Common myeloid progenitor, CD34-positive (primary cell): ENCODE data around the gene COL1A2.

ENCODE experiments used
- CTCF ChIA-PET: fragments of 350-600 bp; sonication (Branson Sonifier 250); formaldehyde crosslinking; loops from one replicate; lab custom pipeline; 2021; ENCODE audit warnings: antibody characterized with exemption; lab: Charles Lee
- POLR2A ChIA-PET: fragments of 350-600 bp; sonication (Branson Sonifier 250); formaldehyde crosslinking; loops from one replicate; lab custom pipeline; 2021; ENCODE audit warnings: antibody characterized with exemption; lab: Charles Lee
- DNase-seq, 3 donors: peaks; one replicate each; pipeline versions ENCODE4 v3.0.0 to v3.0.0-alpha.2; 2013
- H3K27ac ChIP-seq, 2 experiments: 1 replicate in 1 of 2; 2 replicates in 1 of 2; pipeline ENCODE4 v1.7.0; 2013; ENCODE audit warnings: inconsistent platforms in 2 of 2, low read length in 2 of 2, mild to moderate bottlenecking in 2 of 2, low read depth in 1 of 2, moderate library complexity in 1 of 2; ENCODE audit not compliant: severe bottlenecking in 2 of 2, insufficient read depth in 1 of 2, poor library complexity in 1 of 2
- H3K27me3 ChIP-seq, 5 experiments: replicated peaks in 2 of 5; 1 replicate in 3 of 5; 2 replicates in 2 of 5; pipeline versions ENCODE4 v1.6.1 to v1.7.0; 2013; ENCODE audit warnings: low read length in 4 of 5, mild to moderate bottlenecking in 2 of 5, moderate library complexity in 2 of 5, inconsistent platforms in 1 of 5; ENCODE audit not compliant: insufficient read depth in 5 of 5, control insufficient read depth in 4 of 5
- H3K36me3 ChIP-seq, 4 experiments: 1 replicate in 2 of 4; 2 replicates in 2 of 4; pipeline versions ENCODE4 v1.6.1 to v1.7.0; 2013; ENCODE audit warnings: low read length in 3 of 4, control low read depth in 1 of 4, mild to moderate bottlenecking in 1 of 4; ENCODE audit not compliant: control insufficient read depth in 4 of 4, insufficient read depth in 4 of 4
- H3K4me1 ChIP-seq, 4 experiments: 1 replicate in 3 of 4; 2 replicates in 1 of 4; pipeline versions ENCODE4 v1.6.1 to v1.7.1; 2013; ENCODE audit warnings: low read length in 3 of 4, mild to moderate bottlenecking in 3 of 4, control low read depth in 1 of 4, inconsistent platforms in 1 of 4, moderate library complexity in 1 of 4; ENCODE audit not compliant: control insufficient read depth in 4 of 4, insufficient read depth in 4 of 4; ENCODE audit errors: control extremely low read depth in 1 of 4
- H3K4me3 ChIP-seq, 7 experiments: 1 replicate in 4 of 7; 2 replicates in 3 of 7; pipeline versions ENCODE4 v1.5.1 to v1.7.0; 2013; ENCODE audit warnings: mild to moderate bottlenecking in 7 of 7, low read length in 6 of 7, moderate library complexity in 6 of 7, inconsistent platforms in 2 of 7, low read depth in 2 of 7, control low read depth in 1 of 7; ENCODE audit not compliant: insufficient read depth in 4 of 7, control insufficient read depth in 1 of 7; ENCODE audit errors: extremely low read depth in 1 of 7
- H3K9me3 ChIP-seq, 5 experiments: 1 replicate in 4 of 5; 2 replicates in 1 of 5; pipeline versions ENCODE4 v1.6.1 to v1.7.1; 2013; ENCODE audit warnings: low read length in 4 of 5, mild to moderate bottlenecking in 2 of 5, inconsistent platforms in 1 of 5, low read depth in 1 of 5, moderate library complexity in 1 of 5; ENCODE audit not compliant: control insufficient read depth in 4 of 5, insufficient read depth in 2 of 5; ENCODE audit errors: control extremely low read depth in 1 of 5
- WGBS: methylation state at CpG from one replicate; pipeline ENCODE4 v1.1.5; 2013; ENCODE audit not compliant: insufficient coverage; 5-methylcytosine and 5-hydroxymethylcytosine counted together

The COL1A2 gene

DNA sequence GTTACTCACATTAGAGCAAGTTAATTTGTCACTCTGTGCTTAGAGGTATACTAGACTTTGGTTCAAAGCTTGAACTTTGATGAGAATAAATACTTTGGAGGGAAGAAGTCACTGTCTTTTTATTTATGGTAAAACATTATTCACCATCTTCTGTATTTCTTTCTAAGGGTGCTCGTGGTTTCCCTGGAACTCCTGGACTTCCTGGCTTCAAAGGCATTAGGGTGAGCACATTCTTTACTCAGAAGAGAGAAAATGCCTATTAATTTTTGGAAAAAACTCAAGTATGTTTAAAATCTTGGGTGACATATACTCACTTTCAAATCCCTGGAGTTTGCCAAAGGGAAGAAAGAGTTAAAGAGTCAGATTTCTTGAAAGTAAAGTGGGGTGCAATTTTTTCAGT lies 10.8 kb downstream of the COL1A2 start:
- Histone ChIP-seq H3K27me3 (no peaks in the 10 kb centered on the region), H3K4me3 (no peak overlapping the region), H3K4me1 (no peaks in the 10 kb centered on the region), H3K9me3 (no peaks in the 10 kb centered on the region), H3K27ac (no peak overlapping the region), H3K36me3 (no peaks in the 10 kb centered on the region)
- WGBS = no CpG with 5 or more reads among the region's 1 CpG
- ChIA-PET CTCF (no interaction called here), POLR2A (no interaction called here)
- no peak for DNase-seq

GRCh38 chr7:94406696-94407095 lies 12.0 kb downstream of the COL1A2 start:
- 100% methylated on average over 2 of the region's 6 CpGs for WGBS
- Histone ChIP-seq H3K27me3 (no peaks in the 10 kb centered on the region), H3K27ac (no peak overlapping the region), H3K4me3 (no peak overlapping the region), H3K4me1 (no peaks in the 10 kb centered on the region), H3K9me3 (no peaks in the 10 kb centered on the region), H3K36me3 (no peaks in the 10 kb centered on the region)
- DNase-seq = no peak
- ChIA-PET CTCF (no interaction called here), POLR2A (no interaction called here)

DNA sequence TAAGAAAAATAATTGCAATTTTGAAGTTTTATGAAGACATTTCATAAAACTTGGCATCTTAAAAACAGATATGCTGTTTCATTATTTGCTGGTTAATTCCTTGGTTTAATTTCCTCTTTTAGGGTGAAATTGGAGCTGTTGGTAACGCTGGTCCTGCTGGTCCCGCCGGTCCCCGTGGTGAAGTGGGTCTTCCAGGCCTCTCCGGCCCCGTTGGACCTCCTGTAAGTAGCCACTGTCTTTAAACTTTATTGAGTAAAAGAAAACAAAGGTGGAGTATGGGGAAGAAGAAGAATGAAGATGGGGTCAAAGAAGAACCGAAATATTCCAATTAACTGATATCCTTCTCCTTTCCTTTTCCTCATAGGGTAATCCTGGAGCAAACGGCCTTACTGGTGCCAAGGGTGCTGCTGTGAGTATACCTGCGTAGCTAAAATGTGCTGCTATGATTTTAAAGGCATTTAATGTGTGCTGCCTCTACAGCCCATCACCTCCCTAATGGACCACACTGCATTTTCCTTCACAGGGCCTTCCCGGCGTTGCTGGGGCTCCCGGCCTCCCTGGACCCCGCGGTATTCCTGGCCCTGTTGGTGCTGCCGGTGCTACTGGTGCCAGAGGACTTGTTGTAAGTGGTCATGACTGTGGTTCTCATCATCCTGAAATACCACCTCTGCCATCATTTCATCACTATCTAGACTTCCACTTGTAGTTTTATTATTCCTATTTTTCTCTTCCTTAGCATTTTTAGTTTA lies 14.7 kb downstream of the COL1A2 start:
- no peaks in the 10 kb centered on the region for H3K27me3 ChIP-seq
- CTCF ChIA-PET = no interaction called here
- H3K27ac ChIP-seq = no peak overlapping the region
- no peaks in the 10 kb centered on the region for H3K4me1 ChIP-seq
- H3K9me3 ChIP-seq = no peaks in the 10 kb centered on the region
- 98% methylated on average over 6 of the region's 15 CpGs for WGBS
- POLR2A ChIA-PET = no interaction called here
- H3K36me3 ChIP-seq = no peaks in the 10 kb centered on the region
- DNase-seq = no peak
- H3K4me3 ChIP-seq = no peak overlapping the region

GRCh38 chr7:94410413-94411187 lies 15.9 kb downstream of the COL1A2 start:
- CTCF ChIA-PET = interaction anchor here (1.0 kb wide), 1 partner anchor 12 kb away, joined by 3 read pairs; no protein-coding TSS in a partner anchor
- no peaks in the 10 kb centered on the region for H3K36me3 ChIP-seq
- no peaks in the 10 kb centered on the region for H3K4me1 ChIP-seq
- no peaks in the 10 kb centered on the region for H3K9me3 ChIP-seq
- POLR2A ChIA-PET = no interaction called here
- DNase-seq = no peak
- no peaks in the 10 kb centered on the region for H3K27me3 ChIP-seq
- no peak overlapping the region for H3K4me3 ChIP-seq
- 90% methylated on average over 2 of the region's 6 CpGs for WGBS
- H3K27ac ChIP-seq = no peak overlapping the region

DNA sequence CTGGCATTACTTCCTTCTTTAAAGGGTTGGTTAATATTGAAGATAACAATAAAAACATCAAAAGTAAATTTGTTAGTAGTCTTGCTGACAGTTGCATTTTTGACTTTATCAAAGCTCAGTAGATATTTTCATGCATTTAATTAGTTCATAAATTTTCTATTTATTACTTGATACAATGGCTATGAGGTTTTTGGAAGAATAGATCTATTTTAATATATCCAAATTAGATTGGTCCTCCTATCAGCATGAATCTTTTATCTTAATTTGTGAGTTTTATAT lies 16.4 kb downstream of the COL1A2 start:
- no peak overlapping the region for H3K4me3 ChIP-seq
- H3K27ac ChIP-seq = no peak overlapping the region
- H3K9me3 ChIP-seq = no peaks in the 10 kb centered on the region
- H3K27me3 ChIP-seq = no peaks in the 10 kb centered on the region
- no peaks in the 10 kb centered on the region for H3K36me3 ChIP-seq
- DNase-seq = no peak
- H3K4me1 ChIP-seq = no peaks in the 10 kb centered on the region
- CTCF ChIA-PET = interaction anchor here (1.0 kb wide), 1 partner anchor 13 kb away, joined by 3 read pairs; no protein-coding TSS in a partner anchor
- POLR2A ChIA-PET = no interaction called here

DNA sequence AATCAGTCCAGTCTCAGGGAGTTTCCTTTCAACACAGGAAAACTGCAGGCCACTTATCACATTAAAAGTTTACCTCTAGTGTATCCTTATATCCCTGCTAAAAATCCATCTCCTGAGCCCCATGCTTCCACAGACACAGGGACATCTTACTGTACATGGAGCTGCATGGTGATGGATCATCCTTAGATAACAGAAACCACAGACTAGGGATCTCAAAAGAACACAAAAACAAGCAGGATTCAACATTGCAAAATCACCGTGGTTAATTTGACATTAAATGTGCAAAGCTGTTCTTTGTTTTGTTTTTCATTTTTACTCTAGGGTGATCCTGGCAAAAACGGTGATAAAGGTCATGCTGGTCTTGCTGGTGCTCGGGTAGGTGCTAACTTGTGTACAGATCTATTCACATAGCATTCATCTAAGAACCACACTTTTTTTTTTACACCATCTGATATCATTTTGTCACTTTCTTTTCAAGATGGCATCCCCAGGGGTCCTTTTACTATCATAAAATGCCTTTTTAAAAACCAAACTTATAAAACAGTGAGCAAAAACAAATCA lies 18.1 kb downstream of the COL1A2 start:
- Histone ChIP-seq H3K4me1 (no peaks in the 10 kb centered on the region), H3K9me3 (no peaks in the 10 kb centered on the region), H3K27ac (no peak overlapping the region), H3K4me3 (no peak overlapping the region), H3K27me3 (no peaks in the 10 kb centered on the region), H3K36me3 (no peaks in the 10 kb centered on the region)
- 90% methylated on average over 3 of the region's 3 CpGs for WGBS
- ChIA-PET CTCF (interaction anchor here (1.3 kb wide), 1 partner anchor 35 kb away, joined by 6 read pairs; no protein-coding TSS in a partner anchor), POLR2A (no interaction called here)
- no peak for DNase-seq

GRCh38 chr7:94414481-94414880 lies 19.8 kb downstream of the COL1A2 start:
- Histone ChIP-seq H3K27me3 (no peaks in the 10 kb centered on the region), H3K36me3 (no peaks in the 10 kb centered on the region), H3K9me3 (no peaks in the 10 kb centered on the region), H3K4me1 (no peaks in the 10 kb centered on the region), H3K4me3 (no peak overlapping the region), H3K27ac (no peak overlapping the region)
- no peak for DNase-seq
- ChIA-PET CTCF (no interaction called here), POLR2A (no interaction called here)
- WGBS = no CpG with 5 or more reads among the region's 2 CpGs
